A673 (cell line): ENCODE measurements around the gene AGMO.

Source experiments
- EZH2 ChIP-seq: fragments of 200-600 bp; sonication (generic); IDR thresholded peaks from 2 replicates; pipeline ENCODE4 v1.6.1; 2017; ENCODE audit warnings: borderline replicate concordance, low read depth, mild to moderate bottlenecking, mixed read lengths, antibody characterized with exemption, low read length; ENCODE audit not compliant: poor library complexity, severe bottlenecking
- TF ChIP-seq, protein P1 (sequence below): fragments of 300-800, 200-600 bp; sonication (generic); conservative IDR thresholded peaks from 2 replicates; pipeline ENCODE4 v1.5.1; 2017; ENCODE audit warnings: low read depth, mild to moderate bottlenecking, antibody characterized with exemption, low read length, moderate library complexity, mixed read lengths

DNA sequence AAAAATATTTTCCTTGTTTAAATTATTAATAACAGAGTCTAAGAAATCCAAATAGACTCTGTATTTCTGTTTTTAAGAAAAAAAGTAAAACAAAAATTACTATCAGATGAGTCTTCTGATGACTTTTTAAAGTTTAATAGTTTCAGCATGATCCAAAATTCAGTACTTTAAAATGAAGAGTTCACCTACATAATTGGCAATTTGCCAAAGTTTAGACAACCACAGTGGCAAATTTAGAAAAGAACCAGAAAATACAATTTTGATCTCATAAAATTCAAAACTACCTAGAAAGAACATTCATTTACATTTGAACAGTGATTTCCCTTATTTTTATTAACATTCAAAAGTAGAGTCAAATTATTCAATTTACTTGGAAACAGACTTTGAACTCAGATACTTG is 56.1 kb downstream of the AGMO start:
- TF ChIP-seq, protein P1, sequence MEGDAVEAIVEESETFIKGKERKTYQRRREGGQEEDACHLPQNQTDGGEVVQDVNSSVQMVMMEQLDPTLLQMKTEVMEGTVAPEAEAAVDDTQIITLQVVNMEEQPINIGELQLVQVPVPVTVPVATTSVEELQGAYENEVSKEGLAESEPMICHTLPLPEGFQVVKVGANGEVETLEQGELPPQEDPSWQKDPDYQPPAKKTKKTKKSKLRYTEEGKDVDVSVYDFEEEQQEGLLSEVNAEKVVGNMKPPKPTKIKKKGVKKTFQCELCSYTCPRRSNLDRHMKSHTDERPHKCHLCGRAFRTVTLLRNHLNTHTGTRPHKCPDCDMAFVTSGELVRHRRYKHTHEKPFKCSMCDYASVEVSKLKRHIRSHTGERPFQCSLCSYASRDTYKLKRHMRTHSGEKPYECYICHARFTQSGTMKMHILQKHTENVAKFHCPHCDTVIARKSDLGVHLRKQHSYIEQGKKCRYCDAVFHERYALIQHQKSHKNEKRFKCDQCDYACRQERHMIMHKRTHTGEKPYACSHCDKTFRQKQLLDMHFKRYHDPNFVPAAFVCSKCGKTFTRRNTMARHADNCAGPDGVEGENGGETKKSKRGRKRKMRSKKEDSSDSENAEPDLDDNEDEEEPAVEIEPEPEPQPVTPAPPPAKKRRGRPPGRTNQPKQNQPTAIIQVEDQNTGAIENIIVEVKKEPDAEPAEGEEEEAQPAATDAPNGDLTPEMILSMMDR: no peak
- no peak for TF ChIP-seq EZH2
